HEK293 (cell line): ENCODE measurements around the gene TP53I3.

Source experiments
- KLF10 ChIP-seq: fragments of 450-650 bp; IDR thresholded peaks from 2 replicates; pipeline ENCODE4 v1.5.1; 2018; ENCODE audit warnings: missing biosample characterization, mild to moderate bottlenecking, missing genetic modification characterization
- KLF8 ChIP-seq: fragments of 450-650 bp; formaldehyde crosslinking; IDR thresholded peaks from 2 replicates; pipeline ENCODE4 v1.5.1; 2016; ENCODE audit warnings: missing biosample characterization, missing genetic modification characterization
- MZF1 ChIP-seq: fragments of 450-650 bp; formaldehyde crosslinking; IDR thresholded peaks from 2 replicates; pipeline ENCODE4 v1.5.1; 2017; ENCODE audit warnings: missing biosample characterization, missing genetic modification characterization, borderline replicate concordance
- SALL2 ChIP-seq: fragments of 450-650 bp; formaldehyde crosslinking; IDR thresholded peaks from 2 replicates; pipeline ENCODE4 v1.5.0; 2017; ENCODE audit warnings: missing biosample characterization, mild to moderate bottlenecking, missing genetic modification characterization, borderline replicate concordance
- SCRT2 ChIP-seq: fragments of 450-650 bp; formaldehyde crosslinking; IDR thresholded peaks from 2 replicates; pipeline ENCODE4 v1.5.1; 2016; ENCODE audit warnings: missing biosample characterization, missing genetic modification characterization
- WT1 ChIP-seq: fragments of 450-650 bp; formaldehyde crosslinking; IDR thresholded peaks from 2 replicates; pipeline ENCODE4 v1.5.1; 2016; ENCODE audit warnings: missing biosample characterization, missing genetic modification characterization
- ZBTB20 ChIP-seq: fragments of 450-650 bp; formaldehyde crosslinking; IDR thresholded peaks from 2 replicates; pipeline ENCODE4 v1.5.1; 2016; ENCODE audit warnings: missing biosample characterization, missing genetic modification characterization
- ZNF157 ChIP-seq: fragments of 450-650 bp; formaldehyde crosslinking; IDR thresholded peaks from 2 replicates; pipeline ENCODE4 v1.5.1; 2016; ENCODE audit warnings: missing biosample characterization, missing genetic modification characterization
- ZNF2 ChIP-seq: fragments of 450-650 bp; formaldehyde crosslinking; IDR thresholded peaks from 2 replicates; pipeline ENCODE4 v1.5.1; 2016; ENCODE audit warnings: missing biosample characterization, missing genetic modification characterization
- ZNF239 ChIP-seq: fragments of 450-650 bp; formaldehyde crosslinking; IDR thresholded peaks from 2 replicates; pipeline ENCODE4 v1.5.1; 2016; ENCODE audit warnings: missing biosample characterization, missing genetic modification characterization
- ZNF24 ChIP-seq: fragments of 450-650 bp; formaldehyde crosslinking; IDR thresholded peaks from 2 replicates; pipeline ENCODE4 v1.5.1; 2016; ENCODE audit warnings: missing biosample characterization, missing genetic modification characterization
- ZNF404 ChIP-seq: fragments of 450-650 bp; formaldehyde crosslinking; IDR thresholded peaks from 2 replicates; pipeline ENCODE4 v1.5.1; 2017; ENCODE audit warnings: missing biosample characterization, missing genetic modification characterization
- ZNF416 ChIP-seq: fragments of 450-650 bp; formaldehyde crosslinking; IDR thresholded peaks from 2 replicates; pipeline ENCODE4 v1.5.1; 2016; ENCODE audit warnings: missing biosample characterization, missing genetic modification characterization
- ZNF423 ChIP-seq: fragments of 450-650 bp; formaldehyde crosslinking; IDR thresholded peaks from 2 replicates; pipeline ENCODE4 v1.5.1; 2016; ENCODE audit warnings: missing biosample characterization, missing genetic modification characterization
- ZNF48 ChIP-seq: fragments of 450-650 bp; formaldehyde crosslinking; IDR thresholded peaks from 2 replicates; pipeline ENCODE4 v1.5.1; 2016; ENCODE audit warnings: missing biosample characterization, missing genetic modification characterization
- ZNF596 ChIP-seq: fragments of 450-650 bp; IDR thresholded peaks from 2 replicates; pipeline ENCODE4 v1.5.0; 2018; ENCODE audit warnings: missing biosample characterization, mild to moderate bottlenecking, missing genetic modification characterization, moderate library complexity
- ZNF677 ChIP-seq: fragments of 450-650 bp; IDR thresholded peaks from 2 replicates; pipeline ENCODE4 v1.5.0; 2018; ENCODE audit warnings: missing biosample characterization, mild to moderate bottlenecking, missing genetic modification characterization, moderate library complexity
- ZNF76 ChIP-seq: fragments of 450-650 bp; formaldehyde crosslinking; IDR thresholded peaks from 2 replicates; pipeline ENCODE4; 2016; ENCODE audit warnings: low read depth, missing biosample characterization, missing genetic modification characterization, borderline replicate concordance
- ZNF843 ChIP-seq: fragments of 450-650 bp; formaldehyde crosslinking; IDR thresholded peaks from 2 replicates; pipeline ENCODE4 v1.5.1; 2016; ENCODE audit warnings: missing biosample characterization, missing genetic modification characterization
- TF ChIP-seq, protein P1 (sequence below): fragments of 450-650 bp; formaldehyde crosslinking; IDR thresholded peaks from 2 replicates; pipeline ENCODE4 v1.5.1; 2016; ENCODE audit warnings: missing biosample characterization, missing genetic modification characterization
- TF ChIP-seq, protein P2 (sequence below): fragments of 450-650 bp; formaldehyde crosslinking; IDR thresholded peaks from 2 replicates; pipeline ENCODE4 v1.5.1; 2016; ENCODE audit warnings: missing biosample characterization, missing genetic modification characterization, low read depth
- TF ChIP-seq, protein P3 (sequence below): fragments of 450-650 bp; formaldehyde crosslinking; IDR thresholded peaks from 2 replicates; pipeline ENCODE4; 2016; ENCODE audit warnings: missing biosample characterization, missing genetic modification characterization
- TF ChIP-seq, protein P4 (sequence below): fragments of 450-650 bp; formaldehyde crosslinking; IDR thresholded peaks from 2 replicates; pipeline ENCODE4 v1.5.1; 2016; ENCODE audit warnings: missing biosample characterization, missing genetic modification characterization, borderline replicate concordance
- TF ChIP-seq, protein P5 (sequence below): fragments of 450-650 bp; formaldehyde crosslinking; IDR thresholded peaks from 2 replicates; pipeline ENCODE4 v1.5.1; 2016; ENCODE audit warnings: missing biosample characterization, missing genetic modification characterization
- TF ChIP-seq, protein P6 (sequence below): fragments of 450-650 bp; formaldehyde crosslinking; IDR thresholded peaks from 2 replicates; pipeline ENCODE4 v1.5.1; 2016; ENCODE audit warnings: missing biosample characterization, missing genetic modification characterization

TP53I3 gene

DNA sequence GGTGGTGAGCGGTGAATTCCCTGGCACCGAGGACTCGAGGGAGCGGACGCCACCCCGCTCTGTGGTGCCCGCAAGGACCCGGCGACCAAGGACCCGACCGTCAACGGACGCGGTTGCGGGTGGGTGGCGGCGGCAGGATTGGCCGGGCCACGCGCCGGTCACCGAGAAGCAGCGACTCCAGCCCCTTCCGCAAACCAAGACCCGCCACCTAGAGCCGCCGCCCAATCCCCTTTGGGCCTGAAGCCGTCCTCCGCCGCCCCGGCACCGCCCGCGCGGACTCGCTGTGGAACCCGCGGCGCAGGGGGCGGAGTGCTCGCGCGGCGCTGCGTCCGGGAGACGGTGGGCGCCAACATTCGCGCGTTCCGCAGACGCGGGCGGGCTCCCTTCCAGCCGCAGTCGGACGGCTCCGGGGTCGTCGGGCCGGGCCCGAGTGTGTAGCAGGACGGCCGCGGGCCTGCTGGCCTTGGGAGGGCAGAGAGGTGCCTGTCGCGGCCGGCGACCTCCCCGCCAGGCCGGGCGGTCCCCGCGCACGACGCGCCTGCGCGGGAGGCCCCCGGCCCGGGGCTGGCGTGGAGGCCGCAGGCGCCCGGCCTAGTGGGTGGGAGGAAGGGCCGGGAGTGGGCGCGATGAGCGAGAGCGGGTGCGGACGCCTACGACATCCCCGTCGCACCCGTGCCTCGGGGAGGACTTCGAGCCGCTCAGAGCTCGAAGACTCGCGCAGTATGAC is 38.7 kb upstream of the TP53I3 start, which contains the start of the genes FAM228B and PFN4 (continued):
- TF ChIP-seq, protein P1, sequence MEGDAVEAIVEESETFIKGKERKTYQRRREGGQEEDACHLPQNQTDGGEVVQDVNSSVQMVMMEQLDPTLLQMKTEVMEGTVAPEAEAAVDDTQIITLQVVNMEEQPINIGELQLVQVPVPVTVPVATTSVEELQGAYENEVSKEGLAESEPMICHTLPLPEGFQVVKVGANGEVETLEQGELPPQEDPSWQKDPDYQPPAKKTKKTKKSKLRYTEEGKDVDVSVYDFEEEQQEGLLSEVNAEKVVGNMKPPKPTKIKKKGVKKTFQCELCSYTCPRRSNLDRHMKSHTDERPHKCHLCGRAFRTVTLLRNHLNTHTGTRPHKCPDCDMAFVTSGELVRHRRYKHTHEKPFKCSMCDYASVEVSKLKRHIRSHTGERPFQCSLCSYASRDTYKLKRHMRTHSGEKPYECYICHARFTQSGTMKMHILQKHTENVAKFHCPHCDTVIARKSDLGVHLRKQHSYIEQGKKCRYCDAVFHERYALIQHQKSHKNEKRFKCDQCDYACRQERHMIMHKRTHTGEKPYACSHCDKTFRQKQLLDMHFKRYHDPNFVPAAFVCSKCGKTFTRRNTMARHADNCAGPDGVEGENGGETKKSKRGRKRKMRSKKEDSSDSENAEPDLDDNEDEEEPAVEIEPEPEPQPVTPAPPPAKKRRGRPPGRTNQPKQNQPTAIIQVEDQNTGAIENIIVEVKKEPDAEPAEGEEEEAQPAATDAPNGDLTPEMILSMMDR, result peak; percentile 32
- TF ChIP-seq KLF8, result peak; percentile 49; the same call in 1 of the 2 replicates
- TF ChIP-seq WT1, result no peak
- TF ChIP-seq ZNF2 (tag by site-specific recombination), result peak; percentile 71
- peak; percentile 66; the same call in 1 of the 2 replicates for TF ChIP-seq ZBTB20 (tag by site-specific recombination)
- TF ChIP-seq ZNF239 (tag by site-specific recombination), result no peak
- no peak for TF ChIP-seq ZNF404 (tag by site-specific recombination)
- no peak for TF ChIP-seq ZNF423 (tag by site-specific recombination)
- peak; percentile 9; the same call in 1 of the 2 replicates for TF ChIP-seq SCRT2 (tag by site-specific recombination)
- TF ChIP-seq ZNF76 (tag by site-specific recombination), result peak; percentile 50; the same call in 1 of the 2 replicates
- no peak for TF ChIP-seq ZNF596 (tag by site-specific recombination)
- TF ChIP-seq, protein P2, sequence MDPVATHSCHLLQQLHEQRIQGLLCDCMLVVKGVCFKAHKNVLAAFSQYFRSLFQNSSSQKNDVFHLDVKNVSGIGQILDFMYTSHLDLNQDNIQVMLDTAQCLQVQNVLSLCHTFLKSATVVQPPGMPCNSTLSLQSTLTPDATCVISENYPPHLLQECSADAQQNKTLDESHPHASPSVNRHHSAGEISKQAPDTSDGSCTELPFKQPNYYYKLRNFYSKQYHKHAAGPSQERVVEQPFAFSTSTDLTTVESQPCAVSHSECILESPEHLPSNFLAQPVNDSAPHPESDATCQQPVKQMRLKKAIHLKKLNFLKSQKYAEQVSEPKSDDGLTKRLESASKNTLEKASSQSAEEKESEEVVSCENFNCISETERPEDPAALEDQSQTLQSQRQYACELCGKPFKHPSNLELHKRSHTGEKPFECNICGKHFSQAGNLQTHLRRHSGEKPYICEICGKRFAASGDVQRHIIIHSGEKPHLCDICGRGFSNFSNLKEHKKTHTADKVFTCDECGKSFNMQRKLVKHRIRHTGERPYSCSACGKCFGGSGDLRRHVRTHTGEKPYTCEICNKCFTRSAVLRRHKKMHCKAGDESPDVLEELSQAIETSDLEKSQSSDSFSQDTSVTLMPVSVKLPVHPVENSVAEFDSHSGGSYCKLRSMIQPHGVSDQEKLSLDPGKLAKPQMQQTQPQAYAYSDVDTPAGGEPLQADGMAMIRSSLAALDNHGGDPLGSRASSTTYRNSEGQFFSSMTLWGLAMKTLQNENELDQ, result no peak
- TF ChIP-seq MZF1, result peak; percentile 41; the same call in 1 of the 2 replicates
- TF ChIP-seq, protein P3, sequence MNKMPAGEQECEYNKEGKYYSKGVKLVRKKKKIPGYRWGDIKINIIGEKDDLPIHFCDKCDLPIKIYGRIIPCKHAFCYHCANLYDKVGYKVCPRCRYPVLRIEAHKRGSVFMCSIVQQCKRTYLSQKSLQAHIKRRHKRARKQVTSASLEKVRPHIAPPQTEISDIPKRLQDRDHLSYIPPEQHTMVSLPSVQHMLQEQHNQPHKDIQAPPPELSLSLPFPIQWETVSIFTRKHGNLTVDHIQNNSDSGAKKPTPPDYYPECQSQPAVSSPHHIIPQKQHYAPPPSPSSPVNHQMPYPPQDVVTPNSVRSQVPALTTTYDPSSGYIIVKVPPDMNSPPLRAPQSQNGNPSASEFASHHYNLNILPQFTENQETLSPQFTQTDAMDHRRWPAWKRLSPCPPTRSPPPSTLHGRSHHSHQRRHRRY (tag by site-specific recombination), result no peak
- TF ChIP-seq ZNF677 (tag by site-specific recombination), result no peak
- TF ChIP-seq, protein P4, sequence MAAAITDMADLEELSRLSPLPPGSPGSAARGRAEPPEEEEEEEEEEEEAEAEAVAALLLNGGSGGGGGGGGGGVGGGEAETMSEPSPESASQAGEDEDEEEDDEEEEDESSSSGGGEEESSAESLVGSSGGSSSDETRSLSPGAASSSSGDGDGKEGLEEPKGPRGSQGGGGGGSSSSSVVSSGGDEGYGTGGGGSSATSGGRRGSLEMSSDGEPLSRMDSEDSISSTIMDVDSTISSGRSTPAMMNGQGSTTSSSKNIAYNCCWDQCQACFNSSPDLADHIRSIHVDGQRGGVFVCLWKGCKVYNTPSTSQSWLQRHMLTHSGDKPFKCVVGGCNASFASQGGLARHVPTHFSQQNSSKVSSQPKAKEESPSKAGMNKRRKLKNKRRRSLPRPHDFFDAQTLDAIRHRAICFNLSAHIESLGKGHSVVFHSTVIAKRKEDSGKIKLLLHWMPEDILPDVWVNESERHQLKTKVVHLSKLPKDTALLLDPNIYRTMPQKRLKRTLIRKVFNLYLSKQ (tag by site-specific recombination), result no peak
- no peak for TF ChIP-seq SALL2 (tag by site-specific recombination)
- TF ChIP-seq, protein P5, sequence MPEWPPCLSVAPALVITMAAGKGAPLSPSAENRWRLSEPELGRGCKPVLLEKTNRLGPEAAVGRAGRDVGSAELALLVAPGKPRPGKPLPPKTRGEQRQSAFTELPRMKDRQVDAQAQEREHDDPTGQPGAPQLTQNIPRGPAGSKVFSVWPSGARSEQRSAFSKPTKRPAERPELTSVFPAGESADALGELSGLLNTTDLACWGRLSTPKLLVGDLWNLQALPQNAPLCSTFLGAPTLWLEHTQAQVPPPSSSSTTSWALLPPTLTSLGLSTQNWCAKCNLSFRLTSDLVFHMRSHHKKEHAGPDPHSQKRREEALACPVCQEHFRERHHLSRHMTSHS, result no peak
- TF ChIP-seq ZNF157 (tag by site-specific recombination), result no peak
- peak; percentile 56 for TF ChIP-seq KLF10 (tag by site-specific recombination)
- TF ChIP-seq ZNF24, result no peak
- no peak for TF ChIP-seq ZNF416
- TF ChIP-seq, protein P6, sequence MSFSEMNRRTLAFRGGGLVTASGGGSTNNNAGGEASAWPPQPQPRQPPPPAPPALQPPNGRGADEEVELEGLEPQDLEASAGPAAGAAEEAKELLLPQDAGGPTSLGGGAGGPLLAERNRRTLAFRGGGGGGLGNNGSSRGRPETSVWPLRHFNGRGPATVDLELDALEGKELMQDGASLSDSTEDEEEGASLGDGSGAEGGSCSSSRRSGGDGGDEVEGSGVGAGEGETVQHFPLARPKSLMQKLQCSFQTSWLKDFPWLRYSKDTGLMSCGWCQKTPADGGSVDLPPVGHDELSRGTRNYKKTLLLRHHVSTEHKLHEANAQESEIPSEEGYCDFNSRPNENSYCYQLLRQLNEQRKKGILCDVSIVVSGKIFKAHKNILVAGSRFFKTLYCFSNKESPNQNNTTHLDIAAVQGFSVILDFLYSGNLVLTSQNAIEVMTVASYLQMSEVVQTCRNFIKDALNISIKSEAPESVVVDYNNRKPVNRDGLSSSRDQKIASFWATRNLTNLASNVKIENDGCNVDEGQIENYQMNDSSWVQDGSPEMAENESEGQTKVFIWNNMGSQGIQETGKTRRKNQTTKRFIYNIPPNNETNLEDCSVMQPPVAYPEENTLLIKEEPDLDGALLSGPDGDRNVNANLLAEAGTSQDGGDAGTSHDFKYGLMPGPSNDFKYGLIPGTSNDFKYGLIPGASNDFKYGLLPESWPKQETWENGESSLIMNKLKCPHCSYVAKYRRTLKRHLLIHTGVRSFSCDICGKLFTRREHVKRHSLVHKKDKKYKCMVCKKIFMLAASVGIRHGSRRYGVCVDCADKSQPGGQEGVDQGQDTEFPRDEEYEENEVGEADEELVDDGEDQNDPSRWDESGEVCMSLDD (tag by site-specific recombination), result no peak
- 0 out of 2 replicates have a peak, but pooled peaks have one; percentile 19 for TF ChIP-seq ZNF843 (tag by site-specific recombination)
- TF ChIP-seq ZNF48 (tag by site-specific recombination), result no peak
